Fibroblast of skin of abdomen (primary cell): Measurements from ENCODE around the gene OTULIN.

Source experiments
- DNase-seq: peaks from one replicate; pipeline ENCODE4 v3.0.0-alpha.2; 2013

The OTULIN gene

GRCh38 chr5:14744296-14745187 lies 80.0 kb downstream of the OTULIN start:
- DNase-seq = no peak

GRCh38 chr5:14745188-14745563 lies 80.7 kb downstream of the OTULIN start:
- no peak for DNase-seq

- no peak for DNase-seq
These were observed 81.2 kb downstream of the OTULIN start for GRCh38 chr5:14745753-14746152.

DNA sequence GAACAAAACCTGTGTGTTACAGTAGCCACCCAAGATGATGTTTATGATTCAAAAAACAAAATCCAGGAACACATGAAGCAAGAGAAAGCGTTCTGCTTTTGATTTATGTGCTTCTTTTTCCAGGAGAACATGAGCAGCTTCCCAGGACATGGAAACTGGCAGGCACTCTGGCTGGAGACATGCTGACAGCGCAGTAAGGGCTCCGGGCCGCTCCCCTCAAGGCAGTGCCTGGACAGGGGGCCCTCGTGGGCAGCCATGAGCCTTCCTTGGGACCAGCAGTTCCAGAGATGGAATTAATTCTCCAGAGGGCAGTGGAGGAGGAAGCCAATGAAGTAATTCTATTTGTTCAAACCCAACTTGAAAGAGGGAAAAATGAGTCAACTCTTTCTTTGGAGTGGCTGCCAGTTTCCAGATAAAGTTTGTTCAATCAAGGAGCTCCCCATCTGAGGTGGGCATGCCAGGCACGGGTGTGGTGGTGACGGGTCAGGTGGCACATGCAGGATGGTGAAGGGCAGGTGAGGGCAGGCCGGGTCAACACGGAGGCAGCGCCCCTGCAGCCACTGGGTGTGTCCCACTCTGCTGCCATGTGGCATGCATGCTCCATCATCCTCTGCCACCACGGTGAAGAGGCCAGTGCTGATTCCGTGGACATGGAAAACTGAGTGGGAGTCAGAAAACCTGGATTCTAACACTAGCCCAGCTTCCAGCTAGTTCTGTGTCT lies 83.8 kb downstream of the OTULIN start:
- DNase-seq = no peak
